GM23338 (cell line): ENCODE results near the gene GRID1. TPM values are rescaled to one million over a fixed set of nuclear protein-coding genes. Genes with fewer than 3 reads are reported as not detected.

ENCODE experiments used
- ATAC-seq: fragments of 200-7000 bp; cut with Tn5 transposase; 3 replicates; pipeline ENCODE4 v1.9.1; 2020
- DNase-seq: peaks from one replicate; pipeline ENCODE4 v3.0.0-alpha.2; 2015; ENCODE audit warnings: low spot score
- H2AFZ ChIP-seq: fragments of 200-600 bp; sonication (generic); 2 replicates; pipeline ENCODE4 v1.8.0; 2016; ENCODE audit warnings: antibody characterized with exemption, mild to moderate bottlenecking, moderate library complexity
- H3F3A ChIP-seq: fragments of 200-600 bp; sonication (generic); replicated peaks from 2 replicates; pipeline ENCODE4 v1.8.0; 2017; ENCODE audit warnings: antibody characterized with exemption, mixed run types, low read depth
- H3K27ac ChIP-seq: fragments of 200-600 bp; sonication (generic); 2 replicates; pipeline ENCODE4 v1.6.1; 2016; ENCODE audit warnings: low read depth
- H3K27me3 ChIP-seq: fragments of 200-600 bp; sonication (generic); 2 replicates; pipeline ENCODE4 v1.8.0; 2016; ENCODE audit warnings: mild to moderate bottlenecking, mixed run types, moderate library complexity; ENCODE audit not compliant: insufficient read depth
- H3K36me3 ChIP-seq: fragments of 200-600 bp; sonication (generic); 2 replicates; pipeline ENCODE4 v1.8.0; 2016; ENCODE audit warnings: mild to moderate bottlenecking; ENCODE audit not compliant: insufficient read depth
- H3K4me1 ChIP-seq: fragments of 200-600 bp; sonication (generic); 2 replicates; pipeline ENCODE4 v1.8.0; 2016; ENCODE audit warnings: mild to moderate bottlenecking, moderate library complexity; ENCODE audit not compliant: insufficient read depth
- H3K4me2 ChIP-seq: fragments of 200-600 bp; sonication (generic); 2 replicates; pipeline ENCODE4 v1.7.1; 2017; ENCODE audit warnings: mixed run types
- H3K4me3 ChIP-seq: fragments of 200-600 bp; sonication (generic); 2 replicates; pipeline ENCODE4 v1.6.1; 2016; ENCODE audit warnings: mixed run types
- H3K79me2 ChIP-seq: fragments of 200-600 bp; sonication (generic); replicated peaks from 2 replicates; pipeline ENCODE4 v1.8.0; 2017; ENCODE audit warnings: mild to moderate bottlenecking; ENCODE audit not compliant: insufficient read depth
- H3K9me2 ChIP-seq: fragments of 200-600 bp; sonication (generic); 2 replicates; pipeline ENCODE4 v1.8.0; 2017; ENCODE audit not compliant: insufficient read depth
- H4K20me1 ChIP-seq: fragments of 200-600 bp; sonication (generic); replicated peaks from 2 replicates; pipeline ENCODE4 v1.8.0; 2017; ENCODE audit warnings: mild to moderate bottlenecking; ENCODE audit not compliant: insufficient read depth
- H3K27ac Mint-ChIP-seq: 2 replicates; pipeline ENCODE4 v1.8.0; 2020; ENCODE audit warnings: inconsistent platforms, mild to moderate bottlenecking, moderate library complexity, mixed read lengths
- H3K27me3 Mint-ChIP-seq: 3 replicates; pipeline ENCODE4 v1.8.0; 2022; ENCODE audit warnings: low read depth, mild to moderate bottlenecking, moderate library complexity, mixed read lengths, inconsistent platforms; ENCODE audit not compliant: insufficient read depth, poor library complexity
- H3K36me3 Mint-ChIP-seq: 3 replicates; pipeline ENCODE4 v1.8.0; 2021; ENCODE audit warnings: low read depth, mild to moderate bottlenecking, inconsistent platforms, moderate library complexity, mixed read lengths
- H3K4me1 Mint-ChIP-seq: 3 replicates; pipeline ENCODE4 v1.8.0; 2020; ENCODE audit warnings: mild to moderate bottlenecking, inconsistent platforms, mixed read lengths
- H3K4me3 Mint-ChIP-seq: 3 replicates; pipeline ENCODE4 v1.8.0; 2021; ENCODE audit warnings: moderate library complexity, mild to moderate bottlenecking, inconsistent platforms, mixed read lengths
- H3K9me3 Mint-ChIP-seq: 3 replicates; pipeline ENCODE4 v1.8.0; 2020; ENCODE audit warnings: moderate library complexity, mild to moderate bottlenecking, inconsistent platforms, mixed read lengths
- CREB1 ChIP-seq: fragments of 250-450 bp; sonication (Bioruptor Pico); IDR thresholded peaks from 2 replicates; pipeline ENCODE4 v1.5.0; 2020; ENCODE audit warnings: low read depth, mild to moderate bottlenecking, moderate library complexity
- CTCF ChIP-seq, 2 experiments: fragments of 200-600 bp in 1 of 2; sonication (generic) in 1 of 2; conservative IDR thresholded peaks; 2 replicates each; pipeline versions ENCODE4 v1.5.1 to v1.6.1; 2016 to 2017; ENCODE audit warnings: antibody characterized with exemption in 2 of 2, low read depth in 2 of 2, mild to moderate bottlenecking in 2 of 2, moderate library complexity in 1 of 2
- ETS1 ChIP-seq: IDR thresholded peaks from 2 replicates; pipeline ENCODE4 v1.6.1; 2016; ENCODE audit warnings: antibody characterized with exemption
- EZH2 ChIP-seq: fragments of 200-600 bp; sonication (generic); IDR thresholded peaks from one replicate; pipeline ENCODE4 v1.8.0; 2017; ENCODE audit warnings: antibody characterized with exemption, mild to moderate bottlenecking, low read depth; ENCODE audit not compliant: unreplicated experiment
- EZH2phosphoT487 ChIP-seq: fragments of 200-600 bp; sonication (generic); IDR thresholded peaks from one replicate; pipeline ENCODE4 v1.8.1; 2018; ENCODE audit warnings: antibody characterized with exemption; ENCODE audit not compliant: unreplicated experiment
- JUNB ChIP-seq: IDR thresholded peaks from one replicate; pipeline ENCODE4 v1.6.1; 2016; ENCODE audit warnings: antibody characterized with exemption; ENCODE audit not compliant: unreplicated experiment
- NANOG ChIP-seq: IDR thresholded peaks from 2 replicates; pipeline ENCODE4 v1.6.1; 2016; ENCODE audit warnings: antibody characterized with exemption, borderline replicate concordance
- STAT1 ChIP-seq: IDR thresholded peaks from one replicate; pipeline ENCODE4 v1.6.1; 2016; ENCODE audit warnings: antibody characterized with exemption; ENCODE audit not compliant: unreplicated experiment
- ZNF331 ChIP-seq: fragments of 250-450 bp; sonication (Bioruptor Pico); IDR thresholded peaks from 2 replicates; pipeline ENCODE4 v1.5.0; 2020; ENCODE audit warnings: low read depth, mild to moderate bottlenecking, moderate library complexity
- polyA plus RNA-seq: library from polyadenylated mRNA; unstranded; fragments of >200 nt; fragmentation: Nextera tagmentation; extraction: Ambion mirVana; gene quantifications from 2 replicates; pipeline ENCODE4 v1.2.1, GENCODE V29; 2016
- total RNA-seq: library from RNA; depleted of rRNA; stranded (reverse); fragments of >200 nt; shearing (Covaris generic); gene quantifications from 2 replicates; pipeline ENCODE4 v1.2.3, GENCODE V29; 2014
- TF ChIP-seq, protein P1 (sequence below): IDR thresholded peaks from one replicate; pipeline ENCODE4 v1.6.1; 2018; ENCODE audit warnings: antibody characterized with exemption; ENCODE audit not compliant: unreplicated experiment

Gene GRID1
- total and polyA plus RNA-seq, 2 experiments from 2014 or later: 0.14 to 0.15 TPM

DNA sequence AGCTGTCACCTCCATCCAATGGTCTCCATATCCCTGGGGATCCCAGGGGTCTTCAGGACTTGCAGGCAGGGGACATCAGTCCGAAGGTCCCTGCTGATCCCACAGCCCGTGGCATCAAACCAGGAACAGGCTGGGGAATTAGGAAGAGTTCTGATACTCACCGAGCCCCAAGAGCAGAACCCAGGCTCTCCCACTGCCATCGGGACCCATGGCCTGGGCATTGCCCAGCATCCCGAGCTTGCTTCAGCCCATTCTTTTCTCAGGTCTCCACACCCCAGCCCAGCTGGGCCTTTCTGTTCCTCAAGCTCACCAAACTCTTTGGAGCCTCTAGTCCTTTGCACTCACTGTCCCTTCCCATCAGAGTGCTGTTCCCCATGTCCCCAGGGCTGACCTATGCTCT lies 280.9 kb downstream of the GRID1 start (continued):
- no peak for TF ChIP-seq ETS1
- TF ChIP-seq EZH2phosphoT487: no peak

DNA sequence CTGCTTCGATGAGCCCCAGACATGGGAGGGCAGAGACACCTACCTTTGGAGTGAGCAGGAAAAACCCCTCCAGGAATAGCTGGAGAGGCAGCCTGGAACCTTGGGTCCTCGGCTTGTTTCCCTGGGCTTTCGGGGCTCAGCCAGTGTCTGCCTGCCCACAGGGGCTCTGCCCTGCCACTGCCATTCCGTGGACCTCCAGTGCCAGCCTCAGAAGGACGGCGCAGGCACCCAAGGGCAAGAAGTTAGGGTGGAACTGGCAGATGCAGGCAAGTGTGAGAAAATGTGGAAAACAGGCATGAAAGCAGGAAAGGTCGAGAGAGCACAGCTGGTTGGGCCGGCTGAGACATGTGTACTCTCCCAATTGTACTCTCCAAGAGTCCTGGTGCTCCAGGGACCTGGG lies 281.5 kb downstream of the GRID1 start:
- ATAC-seq (no peak), DNase-seq (no peak)
- H3K4me1 ChIP-seq: no peaks in the 10 kb centered on the region
- no peaks in the 10 kb centered on the region for H3K79me2 ChIP-seq
- no peak overlapping the region for H2AFZ ChIP-seq
- peaks cover 65% of the 10 kb centered on the region for H3K9me3 Mint-ChIP-seq
- no peak overlapping the region for H3K4me2 ChIP-seq
- H3K27ac Mint-ChIP-seq: no peak overlapping the region
- H4K20me1 ChIP-seq: no peaks in the 10 kb centered on the region
- H3K9me2 ChIP-seq: no peaks in the 10 kb centered on the region
- no peak for TF ChIP-seq NANOG
- TF ChIP-seq CTCF (conservative IDR thresholded peaks at IDR 0.05; ENCODE audit: low read depth in 2 of 2): no peak
- no peak for TF ChIP-seq EZH2
- TF ChIP-seq CREB1: no peak
- TF ChIP-seq, protein P1, sequence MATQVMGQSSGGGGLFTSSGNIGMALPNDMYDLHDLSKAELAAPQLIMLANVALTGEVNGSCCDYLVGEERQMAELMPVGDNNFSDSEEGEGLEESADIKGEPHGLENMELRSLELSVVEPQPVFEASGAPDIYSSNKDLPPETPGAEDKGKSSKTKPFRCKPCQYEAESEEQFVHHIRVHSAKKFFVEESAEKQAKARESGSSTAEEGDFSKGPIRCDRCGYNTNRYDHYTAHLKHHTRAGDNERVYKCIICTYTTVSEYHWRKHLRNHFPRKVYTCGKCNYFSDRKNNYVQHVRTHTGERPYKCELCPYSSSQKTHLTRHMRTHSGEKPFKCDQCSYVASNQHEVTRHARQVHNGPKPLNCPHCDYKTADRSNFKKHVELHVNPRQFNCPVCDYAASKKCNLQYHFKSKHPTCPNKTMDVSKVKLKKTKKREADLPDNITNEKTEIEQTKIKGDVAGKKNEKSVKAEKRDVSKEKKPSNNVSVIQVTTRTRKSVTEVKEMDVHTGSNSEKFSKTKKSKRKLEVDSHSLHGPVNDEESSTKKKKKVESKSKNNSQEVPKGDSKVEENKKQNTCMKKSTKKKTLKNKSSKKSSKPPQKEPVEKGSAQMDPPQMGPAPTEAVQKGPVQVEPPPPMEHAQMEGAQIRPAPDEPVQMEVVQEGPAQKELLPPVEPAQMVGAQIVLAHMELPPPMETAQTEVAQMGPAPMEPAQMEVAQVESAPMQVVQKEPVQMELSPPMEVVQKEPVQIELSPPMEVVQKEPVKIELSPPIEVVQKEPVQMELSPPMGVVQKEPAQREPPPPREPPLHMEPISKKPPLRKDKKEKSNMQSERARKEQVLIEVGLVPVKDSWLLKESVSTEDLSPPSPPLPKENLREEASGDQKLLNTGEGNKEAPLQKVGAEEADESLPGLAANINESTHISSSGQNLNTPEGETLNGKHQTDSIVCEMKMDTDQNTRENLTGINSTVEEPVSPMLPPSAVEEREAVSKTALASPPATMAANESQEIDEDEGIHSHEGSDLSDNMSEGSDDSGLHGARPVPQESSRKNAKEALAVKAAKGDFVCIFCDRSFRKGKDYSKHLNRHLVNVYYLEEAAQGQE: no peak
- no peaks in the 10 kb centered on the region for H3K4me1 Mint-ChIP-seq
- H3K4me3 ChIP-seq: no peak overlapping the region
- no peak overlapping the region for H3K27ac ChIP-seq
- no peaks in the 10 kb centered on the region for H3F3A ChIP-seq
- no peaks in the 10 kb centered on the region for H3K27me3 ChIP-seq
- peaks cover 10% of the 10 kb centered on the region for H3K27me3 Mint-ChIP-seq
- no peaks in the 10 kb centered on the region for H3K36me3 ChIP-seq
- H3K4me3 Mint-ChIP-seq: no peak overlapping the region
- H3K36me3 Mint-ChIP-seq: no peaks in the 10 kb centered on the region

DNA sequence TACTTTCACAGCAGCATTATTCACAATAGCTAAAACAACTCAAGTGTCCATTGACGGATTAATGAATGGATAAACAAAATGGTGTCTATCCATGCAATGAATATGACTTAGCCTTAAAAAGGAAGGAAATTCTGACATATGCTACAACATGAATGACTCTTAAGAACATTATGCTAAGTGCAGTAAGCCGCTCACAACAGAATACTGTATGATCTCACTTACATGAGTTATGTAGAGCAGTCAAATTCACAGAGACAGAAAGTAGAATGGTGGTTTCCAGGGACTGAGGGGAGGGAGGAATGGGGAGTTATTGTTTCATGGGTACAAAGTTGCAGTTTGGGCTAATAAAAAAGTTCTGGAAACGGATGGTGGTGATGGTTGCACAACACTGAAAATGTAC lies 282.0 kb downstream of the GRID1 start:
- Histone ChIP-seq H3K27me3 (no peaks in the 10 kb centered on the region), H3F3A (no peaks in the 10 kb centered on the region), H3K4me3 (no peak overlapping the region), H3K79me2 (no peaks in the 10 kb centered on the region), H3K9me2 (no peaks in the 10 kb centered on the region), H3K4me1 (no peaks in the 10 kb centered on the region), H3K4me2 (no peak overlapping the region), H3K27ac (no peak overlapping the region), H4K20me1 (no peaks in the 10 kb centered on the region), H2AFZ (no peak overlapping the region), H3K36me3 (no peaks in the 10 kb centered on the region)
- Mint-ChIP-seq H3K4me3 (no peak overlapping the region), H3K27me3 (peaks cover 9% of the 10 kb centered on the region), H3K36me3 (peaks cover 2% of the 10 kb centered on the region; the same call in 1 of the 3 replicates), H3K4me1 (peaks cover 1% of the 10 kb centered on the region; the same call in 2 of the 3 replicates), H3K9me3 (peaks cover 67% of the 10 kb centered on the region), H3K27ac (no peak overlapping the region)
- DNase-seq (no peak), ATAC-seq (no peak)
- no peak for TF ChIP-seq JUNB
- no peak for TF ChIP-seq ZNF331
- TF ChIP-seq STAT1: no peak
